Fibroblast of mammary gland (primary cell): ENCODE measurements around the gene PARVA.

Source experiments
- DNase-seq: peaks from one replicate; pipeline ENCODE4 v3.0.0-alpha.2; 2010; ENCODE audit warnings: low read depth
- H3K4me3 ChIP-seq: 2 replicates; pipeline ENCODE4 v1.5.1; 2011; ENCODE audit warnings: low read depth, mild to moderate bottlenecking, low read length, moderate library complexity; ENCODE audit not compliant: control insufficient read depth
- TF ChIP-seq, protein P1 (sequence below): conservative IDR thresholded peaks from 2 replicates; pipeline ENCODE4 v1.5.1; 2011; ENCODE audit warnings: low read depth, low read length, inconsistent platforms; ENCODE audit not compliant: control insufficient read depth, insufficient read depth

PARVA gene

DNA sequence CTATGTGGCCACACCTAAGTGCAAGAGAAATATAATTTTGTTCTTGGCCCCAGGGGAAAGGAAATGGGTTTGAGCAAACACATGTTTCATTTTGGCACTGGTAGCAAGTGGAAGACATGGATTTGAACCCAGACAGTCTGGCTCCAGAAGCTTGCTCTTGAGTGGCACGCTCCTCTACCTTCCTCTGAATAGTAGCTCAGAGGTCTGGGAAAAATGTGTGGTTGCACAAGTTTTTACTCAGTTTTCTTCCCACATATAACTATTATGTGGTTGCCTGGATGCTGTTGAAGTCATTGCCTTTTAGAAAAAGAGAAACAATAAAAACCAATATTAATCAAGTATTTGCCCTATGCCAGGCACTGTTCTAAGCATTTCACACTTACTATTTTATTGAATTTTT is 16.3 kb downstream of the PARVA start:
- TF ChIP-seq, protein P1, sequence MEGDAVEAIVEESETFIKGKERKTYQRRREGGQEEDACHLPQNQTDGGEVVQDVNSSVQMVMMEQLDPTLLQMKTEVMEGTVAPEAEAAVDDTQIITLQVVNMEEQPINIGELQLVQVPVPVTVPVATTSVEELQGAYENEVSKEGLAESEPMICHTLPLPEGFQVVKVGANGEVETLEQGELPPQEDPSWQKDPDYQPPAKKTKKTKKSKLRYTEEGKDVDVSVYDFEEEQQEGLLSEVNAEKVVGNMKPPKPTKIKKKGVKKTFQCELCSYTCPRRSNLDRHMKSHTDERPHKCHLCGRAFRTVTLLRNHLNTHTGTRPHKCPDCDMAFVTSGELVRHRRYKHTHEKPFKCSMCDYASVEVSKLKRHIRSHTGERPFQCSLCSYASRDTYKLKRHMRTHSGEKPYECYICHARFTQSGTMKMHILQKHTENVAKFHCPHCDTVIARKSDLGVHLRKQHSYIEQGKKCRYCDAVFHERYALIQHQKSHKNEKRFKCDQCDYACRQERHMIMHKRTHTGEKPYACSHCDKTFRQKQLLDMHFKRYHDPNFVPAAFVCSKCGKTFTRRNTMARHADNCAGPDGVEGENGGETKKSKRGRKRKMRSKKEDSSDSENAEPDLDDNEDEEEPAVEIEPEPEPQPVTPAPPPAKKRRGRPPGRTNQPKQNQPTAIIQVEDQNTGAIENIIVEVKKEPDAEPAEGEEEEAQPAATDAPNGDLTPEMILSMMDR, result no peak
- DNase-seq, result no peak

DNA sequence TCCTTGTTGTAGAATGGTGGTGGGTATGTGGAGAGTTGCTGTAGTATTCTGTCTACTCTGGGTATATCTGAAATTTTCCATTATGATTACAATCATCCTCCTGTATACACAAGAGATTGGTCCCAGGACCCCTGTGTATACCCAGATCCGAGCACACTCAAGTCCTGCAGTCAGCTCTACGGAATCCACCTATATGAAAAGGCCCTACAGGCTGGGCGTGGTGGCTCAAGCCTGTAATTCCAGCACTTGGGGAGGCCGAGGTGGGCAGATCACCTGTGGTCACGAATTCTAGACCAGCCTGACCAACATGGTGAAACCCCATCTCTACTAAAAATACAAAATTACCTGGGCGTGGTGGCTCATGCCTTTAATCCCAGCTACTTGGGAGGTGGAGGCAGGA is 17.2 kb downstream of the PARVA start:
- TF ChIP-seq, protein P1, result no peak
- DNase-seq, result no peak
- no peak overlapping the region for H3K4me3 ChIP-seq

More for the DNA sequence above, 16.3 kb downstream of the PARVA start:
- no peak overlapping the region for H3K4me3 ChIP-seq

DNA sequence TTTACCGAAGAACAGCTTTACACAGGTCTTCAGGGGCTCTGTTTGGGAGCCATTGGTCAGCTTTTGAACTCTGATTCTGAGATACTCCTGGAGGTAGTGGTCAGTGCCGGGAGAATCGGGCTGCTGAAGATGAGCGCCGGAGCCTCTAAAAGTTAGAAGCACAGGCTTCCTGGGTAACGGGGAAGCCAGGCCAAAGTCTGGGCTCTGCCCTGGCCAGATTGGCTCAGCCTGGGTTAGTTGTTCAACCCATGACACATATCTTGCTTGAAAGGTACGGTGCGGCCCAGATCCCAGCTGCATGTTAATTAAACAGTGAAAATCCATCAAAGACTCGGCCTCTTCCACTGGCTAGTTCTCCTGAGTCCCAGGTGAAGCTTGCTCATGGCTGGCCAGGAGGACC is 18.0 kb downstream of the PARVA start:
- no peak overlapping the region for H3K4me3 ChIP-seq
- DNase-seq, result no peak
- TF ChIP-seq, protein P1, result no peak

DNA sequence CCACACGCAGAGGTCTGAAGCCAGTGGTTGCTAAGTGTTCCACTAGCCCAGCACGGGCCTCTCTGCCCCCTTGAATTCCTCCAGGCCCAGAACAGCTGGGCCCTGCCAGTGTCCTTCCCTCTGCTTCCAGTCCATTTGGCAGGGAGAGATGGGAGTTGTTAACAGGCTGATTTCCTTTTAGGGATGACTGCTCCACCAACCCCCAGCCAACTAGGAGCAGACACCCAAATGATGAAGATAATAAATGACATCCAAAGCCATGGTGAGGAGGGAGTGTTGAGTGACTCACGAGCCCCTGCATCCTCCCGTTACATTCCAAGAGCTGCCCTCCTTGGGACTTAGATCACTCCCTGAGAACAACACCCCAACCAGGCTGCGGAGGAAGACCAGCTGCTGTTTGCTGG is 20.6 kb downstream of the PARVA start:
- TF ChIP-seq, protein P1, result no peak
- peak; percentile 99 for DNase-seq
- no peak overlapping the region for H3K4me3 ChIP-seq

DNA sequence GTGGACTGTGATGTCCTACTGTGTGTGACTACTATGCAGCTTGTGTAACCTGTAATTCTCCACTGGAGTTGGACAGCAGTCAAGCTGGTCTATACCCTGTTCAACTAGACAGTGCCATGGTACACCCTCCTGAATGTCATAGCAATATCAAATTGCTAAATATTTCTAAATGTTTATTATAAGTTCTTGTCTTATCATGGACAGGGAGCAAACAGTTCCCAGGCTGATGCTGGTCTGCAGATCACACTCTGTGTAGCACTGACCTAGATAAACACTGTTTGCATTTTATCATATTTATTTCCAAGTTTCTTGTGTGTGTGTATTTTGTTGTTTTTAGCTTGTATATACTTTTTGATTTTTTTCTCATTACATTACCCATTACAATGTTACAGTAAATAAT is 22.0 kb downstream of the PARVA start:
- TF ChIP-seq, protein P1, result no peak
- no peak for DNase-seq
- H3K4me3 ChIP-seq, result no peak overlapping the region

DNA sequence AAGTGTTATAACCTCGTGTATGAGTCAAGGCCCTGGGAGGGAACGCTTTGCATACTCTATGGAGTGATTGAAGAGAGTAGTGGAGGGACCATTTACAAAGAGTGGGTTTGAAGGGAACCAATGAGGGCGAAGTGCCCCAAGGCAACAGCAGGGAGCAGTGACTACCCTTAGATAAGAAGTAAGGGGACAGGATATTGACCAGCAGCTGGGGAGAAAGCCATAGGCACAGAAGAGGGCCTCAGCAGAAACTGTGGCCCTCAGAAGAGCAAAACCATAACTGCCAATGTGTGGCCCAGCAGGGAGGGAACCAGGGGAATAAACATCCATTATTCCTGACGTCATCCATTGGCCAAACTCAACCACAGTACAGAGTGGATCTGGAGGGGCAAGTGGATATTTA is 24.7 kb downstream of the PARVA start:
- TF ChIP-seq, protein P1, result no peak
- H3K4me3 ChIP-seq, result no peak overlapping the region
- DNase-seq, result no peak

DNA sequence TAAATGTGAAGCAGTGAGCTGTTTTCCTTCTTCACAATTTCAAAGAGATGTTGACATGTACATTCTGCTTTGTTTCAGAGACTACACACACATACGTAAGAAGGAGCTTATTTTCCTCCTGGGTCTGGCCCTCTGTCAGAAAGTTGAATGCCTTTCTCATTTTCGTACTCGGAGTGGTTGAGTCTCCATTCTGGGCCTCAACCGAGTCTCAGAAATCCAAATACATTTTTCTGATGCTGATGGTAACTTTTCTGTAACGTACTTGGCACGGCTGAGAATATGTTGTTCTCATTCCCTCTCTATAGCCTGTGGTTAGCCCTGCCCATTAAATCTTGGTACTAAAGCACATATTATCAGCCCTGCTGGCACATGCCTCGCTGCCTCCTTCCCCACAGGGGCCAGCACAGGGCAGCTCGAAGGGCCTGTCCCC is 25.3 kb downstream of the PARVA start:
- TF ChIP-seq, protein P1, result no peak
- no peak overlapping the region for H3K4me3 ChIP-seq
- DNase-seq, result no peak
